NT2/D1 (cell line): ENCODE measurements around the gene OGG1.

Source experiments
- SUZ12 ChIP-seq: IDR thresholded peaks from 2 replicates; pipeline ENCODE4 v1.6.1; 2011; ENCODE audit not compliant: insufficient read length, insufficient read depth; ENCODE audit errors: extremely low read depth
- YY1 ChIP-seq: IDR thresholded peaks from 2 replicates; pipeline ENCODE4 v1.6.1; 2011; ENCODE audit not compliant: insufficient read length, insufficient read depth
- ZNF274 ChIP-seq: IDR thresholded peaks from 2 replicates; pipeline ENCODE4 v1.6.1; 2011; ENCODE audit warnings: mild to moderate bottlenecking, low read depth, low read length

DNA sequence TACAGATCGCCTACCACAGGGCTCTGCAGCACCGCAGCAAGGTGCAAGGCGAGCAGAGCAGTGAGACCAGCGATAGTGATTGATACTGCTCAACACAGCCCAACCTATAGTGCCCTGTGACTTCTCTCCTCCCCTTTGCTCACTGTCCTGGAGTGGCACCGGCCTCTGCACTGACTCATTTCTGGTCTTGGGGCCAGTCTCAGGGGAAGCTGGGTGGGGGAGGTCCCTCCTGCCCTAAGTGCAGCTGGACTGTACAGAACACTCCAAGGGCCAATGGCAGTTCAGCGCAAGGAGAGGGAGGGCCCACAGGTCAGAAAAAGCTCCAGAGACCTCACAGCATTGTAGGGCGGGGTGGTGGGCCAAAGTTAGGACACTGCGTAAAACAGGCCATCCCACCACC is 2.5 kb upstream of the OGG1 start:
- TF ChIP-seq YY1 (no peak), SUZ12 (no peak), ZNF274 (no peak)
